AG20443 (cell line): ENCODE measurements around the gene GATD1.

ENCODE experiments used
- DNase-seq: peaks from one replicate; pipeline ENCODE4 v3.0.0; 2012; ENCODE audit warnings: low spot score, mixed read lengths

The GATD1 gene

GRCh38 chr11:795634-796564, 18.6 kb upstream of the GATD1 start:
- peak; percentile 92 for DNase-seq

DNA sequence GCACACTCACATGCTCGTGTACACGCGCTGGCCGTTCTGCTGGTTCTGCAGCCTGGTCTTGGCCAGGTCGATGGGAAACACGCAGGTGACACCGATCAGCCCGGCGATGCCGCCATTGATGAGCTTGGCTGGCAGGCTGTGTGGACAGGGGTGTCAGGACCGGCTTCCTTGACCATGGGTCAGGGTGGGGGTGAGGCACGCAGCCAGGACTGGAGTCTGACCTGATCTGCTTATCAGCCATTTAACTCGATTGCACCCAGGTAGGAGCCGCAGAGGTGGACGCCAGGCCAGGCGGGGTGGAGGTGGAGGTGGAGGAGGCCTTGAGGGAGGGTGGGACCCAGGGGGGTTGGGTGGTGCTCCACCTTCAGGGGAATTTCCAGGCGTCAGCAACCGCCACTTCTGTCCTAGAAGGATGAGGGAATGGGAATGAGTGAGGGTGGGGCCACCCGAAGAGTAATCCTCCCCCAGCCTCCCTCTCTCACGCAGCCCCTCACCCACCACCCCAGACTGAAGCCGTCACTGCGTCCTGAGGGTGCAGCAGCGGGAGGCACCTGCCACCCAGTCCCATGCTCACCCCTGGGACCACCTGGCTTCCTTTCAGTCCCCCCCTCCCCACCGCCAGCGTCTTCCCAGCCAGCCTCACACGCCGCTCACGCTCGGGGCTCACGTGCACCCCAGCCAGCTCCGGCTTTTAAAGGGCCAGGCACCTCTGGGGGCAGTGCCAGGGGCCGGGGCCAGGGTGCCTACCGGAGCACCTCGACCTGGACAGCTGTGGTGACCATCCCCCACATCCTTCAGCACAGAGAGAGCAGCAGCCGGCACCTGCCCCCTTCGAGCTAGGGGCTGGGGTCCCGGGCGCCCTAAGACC, 17.7 kb upstream of the GATD1 start:
- peak; percentile 53 for DNase-seq

- DNase-seq = no peak
These were observed 16.9 kb upstream of the GATD1 start for GRCh38 chr11:794013-794765.

DNA sequence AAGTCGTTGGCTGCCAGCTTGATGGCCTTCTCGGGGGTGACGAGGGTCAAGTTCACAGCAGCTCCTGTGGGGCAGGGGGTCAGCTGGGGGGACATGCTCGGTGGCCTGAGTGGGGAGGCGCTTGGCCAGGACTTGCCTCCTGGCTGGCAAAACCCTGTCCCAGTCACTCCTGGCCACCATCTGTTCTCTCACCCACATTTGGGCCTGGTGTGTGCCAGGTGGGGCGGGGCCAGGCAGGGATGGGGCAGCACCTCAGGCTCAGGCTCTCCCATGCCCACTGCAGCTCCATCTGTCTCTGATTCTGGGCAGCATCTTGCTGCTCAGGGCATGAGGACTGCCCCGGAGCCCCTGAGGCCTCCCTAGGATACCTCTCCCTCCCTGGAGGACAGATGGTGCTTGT, 16.3 kb upstream of the GATD1 start:
- no peak for DNase-seq

GRCh38 chr11:792873-793272, 15.6 kb upstream of the GATD1 start:
- DNase-seq = no peak

DNA sequence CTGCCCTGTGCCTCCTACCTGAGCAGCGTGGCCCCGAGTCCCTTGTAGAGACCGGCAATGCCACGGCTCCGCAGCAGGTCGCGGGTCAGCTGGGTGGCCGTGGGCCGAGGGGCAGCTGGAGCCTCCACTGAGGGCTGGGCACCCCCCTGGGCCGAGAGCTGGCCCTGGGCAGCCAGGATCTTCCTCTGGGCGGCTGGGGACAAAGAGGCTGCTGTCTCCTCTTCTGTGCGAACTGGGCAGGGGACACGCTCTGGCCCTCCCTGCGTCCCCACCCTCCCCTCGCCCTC, 15.2 kb upstream of the GATD1 start:
- DNase-seq = no peak

- no peak for DNase-seq
These were observed 14.6 kb upstream of the GATD1 start for GRCh38 chr11:791658-792534.

- DNase-seq = peak; percentile 29
These were observed 13.7 kb upstream of the GATD1 start for GRCh38 chr11:790721-791564.

- DNase-seq = peak; percentile 85
These were observed 12.7 kb upstream of the GATD1 start, which contains the start of gene CEND1 for GRCh38 chr11:789943-790342. Gene CEND1 (minus strand): TSS chr11:790090. CDS start chr11:788576, 1,514 bp downstream.

GRCh38 chr11:788953-789940, 12.0 kb upstream of the GATD1 start:
- no peak for DNase-seq

DNA sequence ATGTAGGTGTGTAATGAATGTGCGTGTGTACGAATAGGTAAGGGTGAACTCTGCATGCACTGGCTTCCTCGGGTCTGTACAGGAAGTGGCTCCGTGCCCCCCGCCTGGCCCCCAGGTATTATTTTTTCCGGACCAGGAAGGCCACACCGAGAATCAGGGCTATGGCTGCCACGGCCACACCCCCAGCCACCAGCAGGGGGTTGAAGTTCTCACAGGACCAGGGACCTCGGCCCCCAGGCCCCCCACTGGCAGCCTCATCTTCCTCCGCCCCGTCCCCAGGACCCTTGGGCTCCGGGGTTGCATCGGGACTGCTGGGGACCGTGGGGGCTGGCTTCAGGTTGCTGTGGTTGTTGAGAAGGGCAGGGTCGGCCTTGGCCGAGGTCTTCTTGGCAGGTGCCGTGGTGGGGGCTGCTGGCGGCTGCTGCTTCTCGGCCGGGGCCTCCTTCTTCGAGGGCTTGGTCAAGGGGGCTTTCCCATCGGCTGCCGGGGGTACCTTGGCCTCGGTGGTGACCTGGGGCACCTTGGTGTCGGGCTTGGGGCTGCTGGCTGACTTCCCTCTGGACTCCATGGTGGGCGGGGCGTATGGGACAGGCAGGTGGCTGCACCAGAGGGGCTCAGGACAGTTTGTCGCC, 10.8 kb upstream of the GATD1 start:
- no peak for DNase-seq

DNA sequence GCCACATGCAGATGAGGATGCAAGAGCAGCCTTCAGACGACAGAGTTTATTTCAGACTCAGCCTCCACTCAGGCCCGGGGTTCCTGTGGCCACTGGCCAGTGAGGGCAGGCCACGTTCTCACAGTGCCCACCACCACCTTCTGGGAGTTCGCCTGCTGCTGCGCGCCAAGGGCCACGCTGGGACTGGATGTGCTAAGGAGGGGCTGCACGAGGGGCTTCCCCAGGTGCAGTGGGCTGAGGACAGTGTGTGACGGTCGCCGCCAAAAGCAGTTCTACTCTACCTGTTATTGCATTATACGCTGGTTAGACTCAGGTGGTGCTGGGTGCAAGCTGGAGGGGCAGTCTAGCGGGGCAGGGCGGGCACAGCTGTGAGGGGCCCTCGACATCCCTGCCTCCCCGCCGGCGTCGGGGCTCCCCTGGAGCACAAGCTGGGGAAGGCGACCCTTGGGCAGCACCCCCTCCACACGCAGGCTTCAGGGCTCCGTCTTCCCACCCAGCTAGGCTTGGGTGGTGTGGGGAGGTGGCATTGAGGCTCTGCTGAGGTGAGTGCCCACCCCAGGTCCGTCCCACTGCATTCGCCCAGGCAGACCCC, 9.9 kb upstream of the GATD1 start:
- DNase-seq = no peak

GRCh38 chr11:786235-787083, 9.2 kb upstream of the GATD1 start:
- DNase-seq = no peak

DNA sequence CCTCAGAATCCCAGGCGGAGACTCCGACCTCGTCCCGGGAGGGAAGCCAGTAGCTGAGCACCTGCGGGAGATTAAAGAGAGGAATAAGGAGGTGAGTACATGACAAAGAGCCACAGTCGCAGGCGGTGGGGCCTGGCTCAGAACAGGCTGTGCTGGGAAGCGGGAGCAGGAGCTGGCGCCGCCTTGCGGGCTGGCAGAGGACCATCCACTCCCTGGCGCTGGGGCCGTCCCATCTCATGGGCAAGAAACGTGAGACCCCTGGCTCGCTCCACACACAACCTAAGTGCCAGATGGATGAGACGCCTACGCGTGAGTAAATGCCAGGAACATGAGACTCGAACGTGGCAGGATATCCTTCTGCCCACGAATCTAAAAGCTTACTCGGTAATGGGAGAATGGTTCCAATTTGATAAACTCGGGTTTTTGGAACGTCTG, 6.3 kb upstream of the GATD1 start:
- peak; percentile 86 for DNase-seq

GRCh38 chr11:782264-783174, 5.2 kb upstream of the GATD1 start:
- no peak for DNase-seq

GRCh38 chr11:779955-780532, 2.8 kb upstream of the GATD1 start:
- DNase-seq = no peak
